Fibroblast of villous mesenchyme (primary cell): ENCODE results near the gene EDRF1. TPM values are rescaled to one million over a fixed set of nuclear protein-coding genes. Genes with fewer than 3 reads are reported as not detected.

Experiments used
- DNase-seq: peaks from one replicate; pipeline ENCODE4 v3.0.0-alpha.2; 2010; ENCODE audit warnings: low read depth
- H3K4me3 ChIP-seq: 2 replicates; pipeline ENCODE4 v1.5.1; 2011; ENCODE audit warnings: low read depth, mild to moderate bottlenecking, low read length
- total RNA-seq: library from RNA; depleted of rRNA; stranded (reverse); fragments of >200 nt; gene quantifications from 2 replicates; pipeline ENCODE4 v1.2.3, GENCODE V29; 2012
- TF ChIP-seq, protein P1 (sequence below): IDR thresholded peaks from 2 replicates; pipeline ENCODE4 v1.5.1; 2012; ENCODE audit warnings: low read depth, mild to moderate bottlenecking, low read length; ENCODE audit not compliant: insufficient read depth

Gene EDRF1
- total RNA-seq, 1 donor = 29.8 TPM

DNA sequence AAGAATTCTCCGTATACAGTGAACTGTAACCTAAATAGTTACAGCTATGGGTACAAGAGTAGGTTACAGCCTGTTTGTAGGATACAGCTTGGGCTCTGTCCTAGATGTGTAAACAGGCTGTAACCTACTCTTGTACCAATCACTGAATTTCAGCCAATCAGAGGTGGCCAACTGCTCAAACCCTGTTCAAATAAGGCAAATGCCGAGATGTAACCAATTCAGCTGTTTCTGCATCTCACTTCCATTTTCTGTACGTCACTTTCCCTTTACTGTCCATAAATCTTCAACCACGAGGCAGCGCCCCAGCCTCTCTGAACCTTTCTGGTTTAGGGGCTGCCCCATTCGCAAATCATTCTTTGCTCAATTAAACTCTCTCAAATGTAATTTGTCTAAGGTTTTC, 64.4 kb downstream of the EDRF1 start:
- DNase-seq = peak; percentile 11
- TF ChIP-seq, protein P1, sequence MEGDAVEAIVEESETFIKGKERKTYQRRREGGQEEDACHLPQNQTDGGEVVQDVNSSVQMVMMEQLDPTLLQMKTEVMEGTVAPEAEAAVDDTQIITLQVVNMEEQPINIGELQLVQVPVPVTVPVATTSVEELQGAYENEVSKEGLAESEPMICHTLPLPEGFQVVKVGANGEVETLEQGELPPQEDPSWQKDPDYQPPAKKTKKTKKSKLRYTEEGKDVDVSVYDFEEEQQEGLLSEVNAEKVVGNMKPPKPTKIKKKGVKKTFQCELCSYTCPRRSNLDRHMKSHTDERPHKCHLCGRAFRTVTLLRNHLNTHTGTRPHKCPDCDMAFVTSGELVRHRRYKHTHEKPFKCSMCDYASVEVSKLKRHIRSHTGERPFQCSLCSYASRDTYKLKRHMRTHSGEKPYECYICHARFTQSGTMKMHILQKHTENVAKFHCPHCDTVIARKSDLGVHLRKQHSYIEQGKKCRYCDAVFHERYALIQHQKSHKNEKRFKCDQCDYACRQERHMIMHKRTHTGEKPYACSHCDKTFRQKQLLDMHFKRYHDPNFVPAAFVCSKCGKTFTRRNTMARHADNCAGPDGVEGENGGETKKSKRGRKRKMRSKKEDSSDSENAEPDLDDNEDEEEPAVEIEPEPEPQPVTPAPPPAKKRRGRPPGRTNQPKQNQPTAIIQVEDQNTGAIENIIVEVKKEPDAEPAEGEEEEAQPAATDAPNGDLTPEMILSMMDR = no peak

DNA sequence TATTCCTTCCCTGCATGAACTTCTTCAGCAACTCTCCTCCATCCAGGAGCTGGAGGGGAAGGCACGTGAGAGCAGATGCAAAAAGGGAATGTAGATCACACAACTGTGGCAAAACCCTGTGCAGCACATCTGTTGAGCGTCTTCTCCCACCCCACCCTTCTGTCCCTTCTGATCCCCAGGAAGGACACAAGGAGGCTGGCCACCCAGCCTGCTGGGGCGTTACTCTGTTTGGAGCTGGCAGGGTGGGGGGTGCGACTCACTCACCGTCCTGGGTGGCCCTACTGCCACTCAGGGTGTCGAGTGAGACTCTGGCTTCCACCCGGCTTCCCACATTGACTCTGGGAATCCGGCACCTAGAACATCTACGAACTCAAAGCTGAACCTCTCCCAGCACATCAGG, 66.3 kb downstream of the EDRF1 start:
- H3K4me3 ChIP-seq = no peak overlapping the region
- TF ChIP-seq, protein P1 = no peak
- no peak for DNase-seq

More for the DNA sequence above, 64.4 kb downstream of the EDRF1 start:
- H3K4me3 ChIP-seq = no peak overlapping the region

DNA sequence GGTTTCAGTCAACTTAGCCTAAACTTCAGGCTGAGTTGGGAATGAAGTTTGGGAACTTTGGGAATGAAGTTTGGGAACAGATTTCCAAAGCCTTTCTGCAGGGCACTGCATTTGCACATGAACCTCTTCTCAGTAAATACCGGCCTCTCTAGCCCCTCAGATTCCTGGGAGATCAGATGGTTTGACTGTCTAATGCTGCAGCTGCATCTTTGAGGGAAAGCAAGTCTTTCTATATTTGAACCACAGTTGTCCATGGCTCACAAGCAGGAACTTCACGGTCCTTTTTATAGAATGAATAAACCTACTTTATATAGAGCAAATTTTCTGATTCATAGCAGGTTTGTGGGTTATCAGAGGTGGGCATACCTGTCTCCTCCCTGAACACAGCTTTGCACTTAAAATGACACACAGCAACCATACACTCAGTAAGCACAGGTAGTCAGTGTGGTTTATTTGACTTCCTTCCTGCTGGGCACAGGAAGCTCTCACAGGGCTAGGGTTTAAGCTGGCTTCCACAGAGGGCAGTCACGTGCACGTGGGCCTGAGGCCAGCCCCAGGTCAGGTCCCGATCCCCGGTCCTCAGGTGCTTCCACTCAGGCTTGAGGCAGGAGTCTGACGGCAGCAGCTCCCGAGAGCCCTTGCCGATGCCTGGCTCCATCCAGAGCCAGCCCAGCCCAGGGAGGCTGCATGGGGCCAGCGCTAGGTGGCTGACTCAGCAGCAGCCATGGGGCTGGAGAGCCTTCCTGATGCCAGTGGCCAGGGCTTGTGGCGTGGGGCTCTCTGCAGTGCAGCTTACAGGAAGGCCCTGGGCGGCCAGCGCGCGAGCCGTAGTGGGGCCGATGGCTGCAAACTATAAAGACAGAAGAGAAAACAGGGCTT, 68.9 kb downstream of the EDRF1 start:
- H3K4me3 ChIP-seq = no peak overlapping the region
- DNase-seq = no peak
- TF ChIP-seq, protein P1 = no peak

DNA sequence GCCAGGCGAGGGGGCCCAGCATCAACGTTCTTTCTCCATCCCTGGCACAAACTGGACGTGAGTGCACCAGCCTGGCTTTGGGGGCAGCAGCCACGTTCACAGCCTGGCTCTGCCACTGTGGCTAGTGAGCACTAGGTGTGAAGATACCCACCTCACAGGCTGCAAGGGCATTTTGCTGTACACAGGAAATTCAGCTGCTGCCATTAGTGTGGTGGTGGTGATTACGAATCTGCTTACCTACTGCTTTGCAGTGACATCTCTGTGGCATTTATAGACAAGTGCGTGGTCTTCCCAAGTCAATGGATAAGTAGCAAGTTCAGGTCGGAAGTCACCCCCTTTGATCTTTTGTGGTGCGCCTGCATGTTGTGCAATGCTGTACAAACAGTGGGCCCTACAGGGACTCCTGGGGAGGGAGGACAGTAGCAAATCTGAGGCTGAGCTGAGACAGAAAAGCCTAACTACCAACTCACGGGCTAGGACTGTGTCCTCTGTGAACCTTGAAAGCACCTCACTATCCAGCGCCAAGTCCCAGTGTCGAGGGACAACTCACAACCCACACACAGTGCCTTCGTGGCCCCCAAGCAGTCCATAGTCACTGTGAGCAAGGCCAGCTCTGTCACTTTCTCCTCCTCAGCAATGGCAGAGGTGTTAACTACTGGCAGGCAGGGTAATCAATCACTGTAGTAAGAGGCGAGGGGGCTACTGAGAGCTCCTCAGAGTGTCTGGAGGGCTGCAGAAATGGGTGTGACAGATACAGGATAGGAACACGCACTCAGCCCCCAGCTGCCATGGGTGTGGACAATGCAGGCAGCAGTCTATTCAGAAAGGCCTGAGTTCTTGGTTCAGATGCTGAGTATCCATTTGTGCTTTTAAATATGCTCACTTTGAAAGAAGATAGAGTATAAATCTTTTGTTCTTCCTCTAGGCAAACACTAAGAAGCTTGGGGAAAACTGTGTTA, 73.1 kb downstream of the EDRF1 start:
- DNase-seq = no peak
- TF ChIP-seq, protein P1 = no peak
- no peak overlapping the region for H3K4me3 ChIP-seq

DNA sequence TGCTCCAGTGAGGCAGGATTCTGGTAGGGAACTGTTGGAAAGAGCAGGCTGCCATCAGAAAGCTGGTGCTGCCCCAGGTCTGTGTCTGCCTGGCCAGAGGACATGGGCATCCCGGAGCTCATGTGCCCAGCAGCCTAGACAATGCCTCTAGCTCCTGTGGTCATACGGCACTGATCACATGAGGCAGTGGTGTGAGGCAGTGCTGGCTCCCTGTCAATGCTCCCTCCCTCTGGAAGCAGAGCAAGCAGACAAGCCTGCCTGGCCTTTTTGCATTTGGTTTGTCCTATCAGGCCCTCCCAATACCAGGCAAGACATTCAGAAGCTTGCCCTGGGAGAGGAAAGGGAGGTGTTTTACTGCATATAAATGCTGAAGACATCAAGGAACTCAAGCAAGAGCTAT, 75.6 kb downstream of the EDRF1 start:
- H3K4me3 ChIP-seq = no peak overlapping the region
- TF ChIP-seq, protein P1 = no peak
- DNase-seq = no peak

DNA sequence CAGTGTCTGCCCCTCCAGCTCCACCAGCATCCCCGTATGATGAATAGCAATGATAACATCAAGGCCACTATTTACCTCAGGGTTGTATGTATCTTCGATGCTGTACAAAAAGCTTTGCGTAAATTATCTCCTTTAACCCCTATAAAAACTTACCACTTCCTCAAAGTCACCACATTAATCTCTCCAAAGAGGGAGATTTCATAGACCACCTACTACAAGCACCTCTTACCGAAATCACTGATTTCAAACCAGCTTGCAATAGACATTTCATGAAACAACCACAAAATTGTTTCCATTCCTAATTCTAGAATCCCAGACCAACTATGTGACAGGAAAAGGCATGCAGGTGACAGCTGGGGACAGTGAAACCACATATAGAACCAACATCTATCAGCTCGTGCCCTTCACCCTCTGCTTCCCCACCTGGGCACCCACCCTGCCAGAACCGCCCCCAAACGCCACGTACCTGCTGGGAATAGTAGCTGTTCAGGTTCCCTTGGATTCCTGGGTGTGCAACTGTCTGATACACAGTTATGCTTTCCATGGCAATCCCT, 76.2 kb downstream of the EDRF1 start:
- TF ChIP-seq, protein P1 = no peak

More for the DNA sequence above, 76.2 kb downstream of the EDRF1 start:
- DNase-seq = no peak
- no peak overlapping the region for H3K4me3 ChIP-seq
